Hematopoietic multipotent progenitor cell treated with erythropoietin and hydrocortisone succinate and interleukin-3 and kit ligand, for 6 days (in vitro differentiated cells): ENCODE measurements around the gene AUP1.
A peak's percentile ranks its signal among the peaks of the same experiment; 100 is the strongest.
"Not testable (repeated sequence)": the region's sequence is repeated elsewhere in the genome, so short reads cannot be mapped to it uniquely, and the experiment has no call there.

Experiments
- DNase-seq: peaks from one replicate; pipeline ENCODE4 v3.0.0-alpha.2; 2015

The AUP1 gene

GRCh38 chr2:74496997-74497776 lies 32.3 kb downstream of the AUP1 start:
- DNase-seq = no peak

DNA sequence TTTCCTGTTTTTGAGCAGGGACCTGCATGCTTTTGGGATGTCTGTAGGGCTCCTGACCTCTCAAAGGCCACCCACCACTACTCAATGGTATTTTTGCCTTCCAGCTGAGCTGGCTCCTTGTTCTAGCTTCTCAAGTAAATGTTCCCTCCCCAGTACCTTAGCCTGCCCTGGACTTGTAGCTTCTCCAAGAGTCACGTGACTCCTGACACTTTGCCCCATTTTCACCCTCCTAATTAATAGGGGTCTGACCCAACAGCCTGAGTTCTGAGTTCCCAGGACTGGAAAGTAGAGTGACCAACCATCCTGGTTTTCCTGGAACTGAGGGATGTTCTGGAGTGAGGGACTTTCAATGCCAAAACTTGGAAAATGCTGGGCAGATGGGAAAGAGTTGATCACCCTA lies 34.1 kb downstream of the AUP1 start:
- no peak for DNase-seq

DNA sequence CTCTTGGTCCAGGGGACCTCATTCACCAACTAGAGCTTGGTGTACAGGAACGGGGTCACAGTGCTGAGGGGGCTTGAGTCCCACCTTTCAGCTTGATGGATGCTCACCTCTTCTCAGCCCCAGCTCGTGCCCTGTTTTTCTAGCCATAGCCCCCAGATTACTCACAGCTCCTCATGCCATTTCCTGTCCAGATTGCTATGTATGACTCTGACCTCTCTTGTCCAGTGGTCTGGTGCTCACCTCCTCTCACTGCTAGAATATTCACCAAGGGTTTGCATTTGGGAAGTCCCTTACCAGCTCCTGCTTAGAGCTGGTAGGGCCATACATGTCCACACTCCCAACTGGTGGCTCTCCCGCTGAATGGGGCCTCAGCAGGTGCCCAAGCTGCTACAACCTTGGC lies 36.0 kb downstream of the AUP1 start:
- DNase-seq = no peak

- DNase-seq = no peak
These were observed 37.6 kb downstream of the AUP1 start for GRCh38 chr2:74491648-74492544.

GRCh38 chr2:74489906-74490305 lies 39.6 kb downstream of the AUP1 start:
- DNase-seq = no peak

GRCh38 chr2:74488643-74489481 lies 40.6 kb downstream of the AUP1 start:
- no peak for DNase-seq

- DNase-seq = no peak
These were observed 43.4 kb downstream of the AUP1 start for GRCh38 chr2:74486141-74486540.

DNA sequence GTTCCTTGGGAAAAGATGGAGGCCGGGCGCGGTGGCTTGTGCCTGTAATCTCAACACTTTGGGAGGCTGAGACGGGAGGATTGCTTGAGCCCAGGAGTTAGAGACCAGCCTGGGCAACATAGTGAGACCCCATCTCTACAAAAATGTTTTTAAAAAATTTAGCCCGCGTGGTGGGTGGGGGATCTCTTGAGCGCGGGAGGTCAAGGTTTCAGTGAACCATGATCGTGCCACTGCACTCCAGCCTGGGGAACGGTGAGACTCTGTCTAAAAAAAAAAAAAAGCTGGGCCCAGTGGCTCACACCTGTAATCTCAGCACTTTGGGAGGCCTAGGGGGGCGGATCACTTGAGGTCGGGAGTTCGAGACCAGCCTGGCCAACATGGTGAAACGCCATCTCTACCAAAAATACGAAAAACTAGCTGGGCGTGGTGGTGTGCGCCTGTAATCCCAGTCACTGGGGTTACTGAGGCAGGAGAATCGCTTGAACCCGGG lies 45.8 kb downstream of the AUP1 start:
- DNase-seq = not testable (repeated sequence)

DNA sequence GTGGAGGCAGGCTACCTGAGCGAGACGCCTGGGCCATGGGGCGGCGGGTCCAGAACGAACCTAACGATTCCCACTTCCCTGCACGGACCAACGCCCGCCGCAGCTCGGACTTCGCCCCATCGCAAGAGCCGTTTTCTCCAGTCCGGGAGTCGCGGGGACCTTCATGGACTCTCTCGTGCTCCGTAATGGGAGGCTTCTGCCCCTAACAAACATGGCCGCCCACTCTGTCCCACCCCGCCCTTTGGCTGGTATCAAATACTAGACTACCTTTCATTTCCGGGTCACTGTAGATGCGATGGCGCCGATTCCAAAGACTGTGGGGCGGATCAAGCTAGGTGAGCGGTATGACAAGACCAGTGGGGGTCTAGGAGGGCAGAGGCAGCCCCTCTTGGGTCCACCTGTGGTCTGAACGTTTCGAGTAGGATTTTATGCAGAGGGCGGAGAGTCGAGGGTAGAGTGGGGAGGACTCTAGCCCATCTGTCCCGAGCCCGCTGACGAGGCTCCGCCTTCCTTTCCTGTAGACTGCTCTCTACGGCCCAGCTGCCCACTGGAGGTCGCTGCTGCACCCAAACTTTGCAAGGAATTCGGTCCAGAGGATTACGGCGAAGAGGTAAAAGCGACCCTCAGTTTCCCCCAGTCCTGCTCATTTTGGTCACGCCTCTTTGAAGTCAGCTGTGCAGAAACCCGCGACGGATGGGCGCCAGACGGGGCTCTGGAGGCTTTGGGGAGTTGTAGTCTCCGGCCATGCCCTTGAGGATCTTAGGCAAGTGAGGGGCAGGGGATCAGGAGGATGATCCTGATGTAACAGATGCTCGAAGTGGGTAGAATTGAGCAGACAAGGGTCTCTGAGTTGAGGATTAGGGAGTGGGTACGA lies 46.5 kb downstream of the AUP1 start, which contains the start of the genes CCDC142 and TTC31:
Gene CCDC142 (minus strand): TSS at position 198 of the 874 bp plus-strand sequence. CDS start 161 bp downstream, at position 37.
Gene TTC31 (plus strand): TSS at position 281 of the 874 bp plus-strand sequence. CDS start 15 bp downstream, at position 296.
- DNase-seq = peak; percentile 99

DNA sequence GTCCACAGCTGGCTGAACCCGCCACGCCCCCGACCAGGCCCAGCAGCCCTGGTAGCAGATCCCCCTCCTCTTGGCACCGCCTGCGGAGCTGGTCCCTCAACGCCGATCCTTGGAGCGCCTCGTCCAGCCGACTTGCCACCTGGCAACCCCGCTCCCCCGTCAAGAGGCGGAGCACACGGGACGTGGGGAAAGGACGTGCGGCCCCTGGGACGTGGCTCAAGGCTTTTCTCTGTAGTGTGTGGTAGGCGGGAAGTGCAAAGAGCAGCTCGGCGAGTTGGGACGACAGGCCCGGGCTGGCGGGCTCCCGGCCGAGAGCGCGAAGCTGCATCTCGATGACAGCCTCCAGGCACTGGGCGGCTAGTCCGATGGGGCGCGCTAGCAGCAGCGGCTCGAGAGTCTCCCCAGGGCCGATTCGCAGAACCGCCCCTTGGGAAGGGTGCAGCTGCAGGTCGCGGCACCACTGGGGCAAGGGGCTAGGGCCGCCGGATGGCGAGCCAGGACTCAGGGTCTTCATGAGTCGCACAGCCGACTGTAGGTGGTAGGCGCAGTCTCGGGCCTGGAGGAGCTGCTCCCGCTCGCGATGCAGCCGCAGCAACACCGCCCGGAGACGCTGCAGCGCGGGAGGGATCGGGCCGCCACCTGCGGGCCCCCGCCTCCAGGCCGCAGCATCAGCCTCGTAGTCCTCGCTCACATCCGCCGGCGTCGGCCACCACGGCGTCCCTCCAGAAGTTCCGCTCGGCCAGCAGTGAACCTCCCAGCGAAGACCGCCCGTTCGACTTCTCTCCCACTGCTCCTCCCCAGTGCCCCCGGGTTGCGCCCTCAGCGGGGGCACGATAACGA lies 47.3 kb downstream of the AUP1 start:
- peak; percentile 73 for DNase-seq

GRCh38 chr2:74481431-74481830 lies 48.1 kb downstream of the AUP1 start:
- no peak for DNase-seq
